HepG2 (cell line): Measurements from ENCODE around the gene RIPPLY2. TPM values are rescaled to one million over a fixed set of nuclear protein-coding genes. Genes with fewer than 3 reads are reported as not detected.

Source experiments
- CREM ChIP-seq, 2 experiments: sonication (generic) in 1 of 2; formaldehyde crosslinking in 1 of 2; IDR thresholded peaks; 2 replicates each; pipeline versions ENCODE4 v1.4.0 to v1.6.1; 2016 to 2020; ENCODE audit warnings: antibody characterized with exemption in 1 of 2, mild to moderate bottlenecking in 1 of 2, missing genetic modification reagents in 1 of 2
- IKZF1 ChIP-seq: fragments of 450-650 bp; IDR thresholded peaks from 2 replicates; pipeline ENCODE4 v1.7.1; 2016
- NFKBIZ ChIP-seq: IDR thresholded peaks from 2 replicates; pipeline ENCODE4 v1.6.1; 2018; ENCODE audit warnings: missing genetic modification reagents, missing compliant biosample characterization
- NFYC ChIP-seq: IDR thresholded peaks from 2 replicates; pipeline ENCODE4 v1.6.1; 2016; ENCODE audit warnings: missing genetic modification reagents, missing compliant biosample characterization
- RELA ChIP-seq: sonication (generic); formaldehyde crosslinking; IDR thresholded peaks from 2 replicates; pipeline ENCODE4 v1.4.0; 2020; ENCODE audit warnings: missing genetic modification reagents
- RFX1 ChIP-seq: fragments of 450-650 bp; IDR thresholded peaks from 2 replicates; pipeline ENCODE4 v1.6.1; 2017
- STAG1 ChIP-seq: sonication (generic); formaldehyde crosslinking; IDR thresholded peaks from 2 replicates; pipeline ENCODE4 v1.4.0; 2020; ENCODE audit warnings: missing genetic modification reagents
- THAP11 ChIP-seq: IDR thresholded peaks from 2 replicates; pipeline ENCODE4 v1.6.1; 2016; ENCODE audit warnings: missing biosample characterization, missing genetic modification reagents
- ZBTB8A ChIP-seq: sonication (generic); formaldehyde crosslinking; IDR thresholded peaks from 2 replicates; pipeline ENCODE4 v1.4.0; 2020; ENCODE audit warnings: mild to moderate bottlenecking, low read depth, missing genetic modification reagents, borderline replicate concordance
- ZNF121 ChIP-seq: sonication (generic); formaldehyde crosslinking; IDR thresholded peaks from 2 replicates; pipeline ENCODE4 v1.5.0; 2020; ENCODE audit warnings: mild to moderate bottlenecking, missing genetic modification reagents
- ZNF160 ChIP-seq: sonication (generic); formaldehyde crosslinking; IDR thresholded peaks from 2 replicates; pipeline ENCODE4 v1.8.0; 2022; ENCODE audit warnings: mild to moderate bottlenecking, inconsistent platforms, missing genetic modification reagents
- ZNF441 ChIP-seq: sonication (generic); formaldehyde crosslinking; IDR thresholded peaks from 2 replicates; pipeline ENCODE4 v1.7.0; 2021; ENCODE audit warnings: missing genetic modification reagents, borderline replicate concordance
- ZSCAN22 ChIP-seq: sonication (generic); formaldehyde crosslinking; IDR thresholded peaks from 2 replicates; pipeline ENCODE4 v1.4.0; 2020; ENCODE audit warnings: mild to moderate bottlenecking, missing genetic modification reagents
- polyA plus RNA-seq, 8 experiments: library from polyadenylated mRNA; depleted of rRNA in 3 of 8; stranded (reverse) in 7 of 8; unstranded in 1 of 8; fragments of >200 nt; fragmentation: Illumina TruSeq in 4 of 8; extraction: Trizol in 4 of 8; gene quantifications; 2 replicates each; pipeline versions ENCODE4 v1.2.1 to v1.2.3, GENCODE V29; 2011 to 2016; ENCODE audit warnings: low read depth in 4 of 8, missing spikeins in 1 of 8, mixed read lengths in 1 of 8; ENCODE audit not compliant: insufficient read depth in 1 of 8
- total RNA-seq, 5 experiments: library from RNA; depleted of rRNA; stranded (reverse); fragments of >200 nt; fragmentation: Illumina TruSeq; extraction: Trizol; gene quantifications; 2 replicates each; pipeline ENCODE4 v1.2.3, GENCODE V29; 2016; ENCODE audit warnings: low read depth in 1 of 5
- TF ChIP-seq, protein P1 (sequence below): sonication (generic); formaldehyde crosslinking; IDR thresholded peaks from 2 replicates; pipeline ENCODE4 v1.5.0; 2020; ENCODE audit warnings: mild to moderate bottlenecking, missing genetic modification reagents, moderate library complexity
- TF ChIP-seq, protein P2 (sequence below): sonication (generic); formaldehyde crosslinking; IDR thresholded peaks from 2 replicates; pipeline ENCODE4 v1.8.0; 2022; ENCODE audit warnings: mild to moderate bottlenecking, missing genetic modification reagents, moderate library complexity
- TF ChIP-seq, protein P3 (sequence below): sonication (generic); formaldehyde crosslinking; IDR thresholded peaks from 2 replicates; pipeline ENCODE4 v1.9.0; 2021; ENCODE audit warnings: missing genetic modification reagents, mild to moderate bottlenecking, borderline replicate concordance

Gene RIPPLY2
- total and polyA plus RNA-seq, 2 of the 13 experiments (the other 11 are each of a cell fraction or from before 2014, with no cell fraction given), result not detected

DNA sequence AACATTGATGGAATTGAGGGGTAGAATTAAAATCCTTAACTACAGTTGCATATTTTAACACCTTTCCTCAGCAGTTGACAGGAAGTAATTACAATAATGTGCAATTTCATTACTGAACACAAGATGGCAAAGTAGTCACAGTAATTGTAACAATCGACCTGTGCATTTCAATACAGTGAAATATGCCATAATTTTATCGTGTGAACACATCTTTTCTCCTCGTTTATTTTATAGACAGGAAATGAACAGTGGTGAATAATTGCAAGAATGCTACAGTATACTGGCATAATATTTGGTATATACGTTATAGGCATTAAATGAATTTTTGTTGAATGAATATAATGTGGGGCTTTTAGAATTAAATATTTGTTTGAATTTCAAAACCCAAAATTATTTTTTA, 31.4 kb downstream of the RIPPLY2 start (continued):
- TF ChIP-seq, protein P1, sequence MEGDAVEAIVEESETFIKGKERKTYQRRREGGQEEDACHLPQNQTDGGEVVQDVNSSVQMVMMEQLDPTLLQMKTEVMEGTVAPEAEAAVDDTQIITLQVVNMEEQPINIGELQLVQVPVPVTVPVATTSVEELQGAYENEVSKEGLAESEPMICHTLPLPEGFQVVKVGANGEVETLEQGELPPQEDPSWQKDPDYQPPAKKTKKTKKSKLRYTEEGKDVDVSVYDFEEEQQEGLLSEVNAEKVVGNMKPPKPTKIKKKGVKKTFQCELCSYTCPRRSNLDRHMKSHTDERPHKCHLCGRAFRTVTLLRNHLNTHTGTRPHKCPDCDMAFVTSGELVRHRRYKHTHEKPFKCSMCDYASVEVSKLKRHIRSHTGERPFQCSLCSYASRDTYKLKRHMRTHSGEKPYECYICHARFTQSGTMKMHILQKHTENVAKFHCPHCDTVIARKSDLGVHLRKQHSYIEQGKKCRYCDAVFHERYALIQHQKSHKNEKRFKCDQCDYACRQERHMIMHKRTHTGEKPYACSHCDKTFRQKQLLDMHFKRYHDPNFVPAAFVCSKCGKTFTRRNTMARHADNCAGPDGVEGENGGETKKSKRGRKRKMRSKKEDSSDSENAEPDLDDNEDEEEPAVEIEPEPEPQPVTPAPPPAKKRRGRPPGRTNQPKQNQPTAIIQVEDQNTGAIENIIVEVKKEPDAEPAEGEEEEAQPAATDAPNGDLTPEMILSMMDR, result peak; percentile 82
- TF ChIP-seq RELA (CRISPR knock-in tag) (no peak), RFX1 (no peak), ZNF441 (CRISPR knock-in tag) (no peak), NFYC (CRISPR knock-in tag) (no peak), ZBTB8A (no peak), ZNF121 (CRISPR knock-in tag) (no peak), IKZF1 (no peak), CREM (IDR thresholded peaks at IDR 0.05) (no peak), CREM (CRISPR knock-in tag; IDR thresholded peaks at IDR 0.05) (no peak), STAG1 (CRISPR knock-in tag) (peak; percentile 94), THAP11 (CRISPR knock-in tag) (peak; percentile 42; the same call in 1 of the 2 replicates), NFKBIZ (CRISPR knock-in tag) (no peak), ZNF160 (CRISPR knock-in tag) (no peak), ZSCAN22 (CRISPR knock-in tag) (no peak)
- TF ChIP-seq, protein P2, sequence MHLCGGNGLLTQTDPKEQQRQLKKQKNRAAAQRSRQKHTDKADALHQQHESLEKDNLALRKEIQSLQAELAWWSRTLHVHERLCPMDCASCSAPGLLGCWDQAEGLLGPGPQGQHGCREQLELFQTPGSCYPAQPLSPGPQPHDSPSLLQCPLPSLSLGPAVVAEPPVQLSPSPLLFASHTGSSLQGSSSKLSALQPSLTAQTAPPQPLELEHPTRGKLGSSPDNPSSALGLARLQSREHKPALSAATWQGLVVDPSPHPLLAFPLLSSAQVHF (CRISPR knock-in tag), result no peak
- TF ChIP-seq, protein P3, sequence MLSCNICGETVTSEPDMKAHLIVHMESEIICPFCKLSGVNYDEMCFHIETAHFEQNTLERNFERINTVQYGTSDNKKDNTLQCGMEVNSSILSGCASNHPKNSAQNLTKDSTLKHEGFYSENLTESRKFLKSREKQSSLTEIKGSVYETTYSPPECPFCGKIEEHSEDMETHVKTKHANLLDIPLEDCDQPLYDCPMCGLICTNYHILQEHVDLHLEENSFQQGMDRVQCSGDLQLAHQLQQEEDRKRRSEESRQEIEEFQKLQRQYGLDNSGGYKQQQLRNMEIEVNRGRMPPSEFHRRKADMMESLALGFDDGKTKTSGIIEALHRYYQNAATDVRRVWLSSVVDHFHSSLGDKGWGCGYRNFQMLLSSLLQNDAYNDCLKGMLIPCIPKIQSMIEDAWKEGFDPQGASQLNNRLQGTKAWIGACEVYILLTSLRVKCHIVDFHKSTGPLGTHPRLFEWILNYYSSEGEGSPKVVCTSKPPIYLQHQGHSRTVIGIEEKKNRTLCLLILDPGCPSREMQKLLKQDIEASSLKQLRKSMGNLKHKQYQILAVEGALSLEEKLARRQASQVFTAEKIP (CRISPR knock-in tag), result no peak
